Endothelial cell of umbilical vein (primary cell): ENCODE measurements around the gene N4BP2. TPM values are rescaled to one million over a fixed set of nuclear protein-coding genes. Genes with fewer than 3 reads are reported as not detected.

Source experiments
- BruUV-seq: library from RNA; stranded (reverse); fragments of 400-500 nt; replicated peaks from 2 replicates; lab custom pipeline; 2021; lab: Mats Ljungman, UMichigan
- CTCF ChIA-PET: fragments of 300-600, 350-600 bp; sonication (Branson Sonifier 250); formaldehyde crosslinking; loops from one replicate; lab custom pipeline; 2021; ENCODE audit warnings: antibody characterized with exemption, inconsistent platforms; lab: Charles Lee
- POLR2A ChIA-PET: fragments of 300-600, 350-600 bp; sonication (Branson Sonifier 250); formaldehyde crosslinking; loops from one replicate; lab custom pipeline; 2021; ENCODE audit warnings: antibody characterized with exemption, inconsistent platforms; lab: Charles Lee
- DNase-seq: peaks from one replicate; pipeline ENCODE4 v3.0.0-alpha.2; 2011; ENCODE audit warnings: low read depth, low spot score
- FAIRE-seq: peaks from 2 replicates; lab custom pipeline; 2011; peaks lifted over from hg19 to GRCh38; lab: Jason Lieb, UNC
- H2AFZ ChIP-seq: 2 replicates; pipeline ENCODE4 v1.6.0; 2012; ENCODE audit warnings: low read depth, low read length, control low read depth, inconsistent platforms
- H3K27ac ChIP-seq: 2 replicates; pipeline ENCODE4 v1.5.1; 2011; ENCODE audit warnings: low read depth, mild to moderate bottlenecking, control low read depth, low read length, moderate library complexity; ENCODE audit not compliant: insufficient read depth
- H3K27me3 ChIP-seq, 2 experiments: 2 replicates each; pipeline versions ENCODE4 v1.6.0 to v1.6.1; 2011; ENCODE audit warnings: low read length in 2 of 2, mixed read lengths in 1 of 2; ENCODE audit not compliant: control insufficient read depth in 2 of 2, insufficient read depth in 2 of 2
- H3K36me3 ChIP-seq, 2 experiments: 2 replicates in 1 of 2; 3 replicates in 1 of 2; pipeline ENCODE4 v1.5.1; 2011; ENCODE audit warnings: low read length in 2 of 2, mild to moderate bottlenecking in 1 of 2, moderate library complexity in 1 of 2; ENCODE audit not compliant: control insufficient read depth in 2 of 2, insufficient read depth in 2 of 2; ENCODE audit errors: extremely low read depth in 1 of 2
- H3K4me1 ChIP-seq: 3 replicates; pipeline ENCODE4 v1.5.1; 2011; ENCODE audit warnings: mild to moderate bottlenecking, low read length; ENCODE audit not compliant: control insufficient read depth, insufficient read depth; ENCODE audit errors: extremely low read depth
- H3K4me2 ChIP-seq: 2 replicates; pipeline ENCODE4 v1.6.1; 2011; ENCODE audit warnings: low read length, control low read depth, mixed read lengths; ENCODE audit not compliant: insufficient read depth
- H3K4me3 ChIP-seq, 3 experiments: fragments of 200-600 bp in 1 of 3; sonication (generic), shearing (Covaris generic) in 1 of 3; replicated peaks in 1 of 3; 2 replicates each; pipeline ENCODE4 v1.5.1; 2011 to 2016; ENCODE audit warnings: control low read depth in 3 of 3, low read length in 3 of 3, mild to moderate bottlenecking in 2 of 3, inconsistent platforms in 1 of 3, low read depth in 1 of 3, moderate library complexity in 1 of 3; ENCODE audit not compliant: insufficient read depth in 1 of 3
- H3K79me2 ChIP-seq: 2 replicates; pipeline ENCODE4 v1.6.0; 2012; ENCODE audit warnings: low read length, inconsistent platforms; ENCODE audit not compliant: control insufficient read depth, insufficient read depth
- H3K9ac ChIP-seq: replicated peaks from 2 replicates; pipeline ENCODE3; 2011; ENCODE audit warnings: low read length, control low read depth; ENCODE audit not compliant: insufficient read depth; ENCODE audit errors: extremely low read depth
- H3K9me1 ChIP-seq: replicated peaks from 3 replicates; pipeline ENCODE4 v1.6.0; 2011; ENCODE audit warnings: mild to moderate bottlenecking, low read length; ENCODE audit not compliant: control insufficient read depth, insufficient read depth; ENCODE audit errors: extremely low read depth
- H3K9me3 ChIP-seq: replicated peaks from 2 replicates; pipeline ENCODE4 v1.5.1; 2012; ENCODE audit warnings: low read length, inconsistent platforms; ENCODE audit not compliant: control insufficient read depth, insufficient read depth
- H4K20me1 ChIP-seq: replicated peaks from 2 replicates; pipeline ENCODE3; 2011; ENCODE audit warnings: mild to moderate bottlenecking, low read length; ENCODE audit not compliant: control insufficient read depth, insufficient read depth; ENCODE audit errors: extremely low read depth
- CTCF ChIP-seq, 2 donors: IDR thresholded peaks; 1 replicate in 1 of 2; 2 replicates in 1 of 2; pipeline ENCODE4 v1.5.1; 2011; ENCODE audit warnings: low read length in 2 of 2, mild to moderate bottlenecking in 2 of 2, moderate library complexity in 2 of 2, control low read depth in 1 of 2, inconsistent platforms in 1 of 2, low read depth in 1 of 2; ENCODE audit not compliant: insufficient read depth in 1 of 2; ENCODE audit errors: extremely low read depth in 1 of 2
- EZH2 ChIP-seq: IDR thresholded peaks from 2 replicates; pipeline ENCODE4 v1.6.1; 2012; ENCODE audit warnings: borderline replicate concordance, low read depth, mild to moderate bottlenecking, moderate library complexity, low read length, inconsistent platforms; ENCODE audit not compliant: severe bottlenecking
- FOS ChIP-seq: IDR thresholded peaks from 2 replicates; pipeline ENCODE4 v1.6.1; 2011; ENCODE audit warnings: mild to moderate bottlenecking, low read length, moderate library complexity, borderline replicate concordance; ENCODE audit not compliant: insufficient read depth
- GATA2 ChIP-seq: IDR thresholded peaks from 2 replicates; pipeline ENCODE4 v1.7.0; 2011; ENCODE audit warnings: low read depth, mild to moderate bottlenecking, moderate library complexity, mixed read lengths, low read length; ENCODE audit not compliant: insufficient read length, insufficient read depth
- JUN ChIP-seq: IDR thresholded peaks from 2 replicates; pipeline ENCODE4 v1.6.1; 2011; ENCODE audit warnings: borderline replicate concordance, low read depth; ENCODE audit not compliant: insufficient read length, insufficient read depth
- MYC ChIP-seq: IDR thresholded peaks from one replicate; pipeline ENCODE4 v1.6.1; 2011; ENCODE audit warnings: mild to moderate bottlenecking, low read depth, low read length
- POLR2A ChIP-seq: IDR thresholded peaks from 2 replicates; pipeline ENCODE4 v1.6.1; 2012; ENCODE audit warnings: low read depth, mild to moderate bottlenecking, control low read depth, low read length
- POLR2AphosphoS5 ChIP-seq: IDR thresholded peaks from 2 replicates; pipeline ENCODE4 v1.6.1; 2012; ENCODE audit warnings: low read depth, mild to moderate bottlenecking, control low read depth, low read length, moderate library complexity; ENCODE audit not compliant: insufficient read depth
- dilution Hi-C: fragments of 300-500 bp; cut with MboI; formaldehyde crosslinking; loops from one replicate; pipeline ENCODE4 v1.15.0; 2019; ENCODE audit warnings: low sequenced_read_pairs; ENCODE audit not compliant: extremely low pct_ligation_motif_present
- intact Hi-C: fragments of 100-400 bp; cut with micrococcal nuclease; formaldehyde crosslinking; loops from one replicate; pipeline ENCODE4 v1.10.0; 2022
- polyA plus RNA-seq, 4 experiments: library from polyadenylated mRNA; depleted of rRNA in 3 of 4; stranded (reverse) in 3 of 4; unstranded in 1 of 4; fragments of >200 nt; gene quantifications; 2 replicates each; pipeline versions ENCODE4 v1.2.1 to v1.2.3, GENCODE V29; 2011 to 2012; ENCODE audit warnings: missing spikeins in 1 of 4
- total RNA-seq: library from RNA; stranded (reverse); gene quantifications from 2 replicates; pipeline ENCODE4 v1.2.3, GENCODE V29; 2021
- TF ChIP-seq, protein P1 (sequence below): IDR thresholded peaks from 2 replicates; pipeline ENCODE4 v1.6.1; 2011; ENCODE audit not compliant: insufficient read depth, insufficient read length

Gene N4BP2
- total and polyA plus RNA-seq, 2 donors (not counting 3 experiments of a cell fraction or from before 2014, with no cell fraction given), result 0.87 to 6.9 TPM

DNA sequence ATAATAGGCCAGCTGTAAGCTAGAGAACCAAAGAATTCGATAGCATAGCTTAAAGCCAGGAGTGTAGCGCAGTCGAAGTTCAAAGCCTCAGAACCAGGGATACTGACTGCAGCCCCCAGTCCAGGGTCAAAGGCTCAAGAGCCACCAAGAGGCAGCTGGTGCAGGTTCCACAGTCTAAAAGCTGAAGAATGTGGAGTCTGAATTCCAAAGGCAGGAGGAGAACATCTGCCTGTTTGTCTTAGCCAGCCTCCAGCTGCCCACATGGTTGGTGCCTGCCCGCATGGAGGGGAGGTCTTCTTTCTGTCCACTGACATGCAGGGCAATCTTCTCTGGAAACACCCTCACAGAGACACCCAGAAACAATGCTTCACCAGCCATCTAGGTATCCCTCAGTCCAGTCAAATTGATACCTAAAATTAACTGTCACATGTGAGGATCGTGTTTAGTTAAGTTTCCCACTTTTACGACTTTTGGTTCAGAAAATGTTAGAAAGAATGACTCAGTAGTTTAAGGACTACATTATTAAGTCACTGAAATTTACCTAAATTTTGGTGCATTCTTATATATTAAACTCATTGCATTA, 87.4 kb downstream of the N4BP2 start:
- CTCF ChIA-PET, result interaction anchor here (1.0 to 1.8 kb wide), 2 partner anchors 166 to 173 kb away, joined by 4 to 6 read pairs; no protein-coding TSS in a partner anchor
- no peaks in the 10 kb centered on the region for H3K36me3 ChIP-seq
- FAIRE-seq (peak; percentile 28), DNase-seq (no peak)
- H3K4me1 ChIP-seq, result no peaks in the 10 kb centered on the region
- H3K27ac ChIP-seq, result no peak overlapping the region
- H3K4me3 ChIP-seq, result no peak overlapping the region
- BruUV-seq, result no TSS peak
- POLR2A ChIA-PET, result no interaction called here
- no peak overlapping the region for H3K9ac ChIP-seq
- H3K9me3 ChIP-seq, result no peaks in the 10 kb centered on the region
- dilution Hi-C loops (no loop called here), intact Hi-C loops (no loop called here)
- no peaks in the 10 kb centered on the region for H4K20me1 ChIP-seq
- H2AFZ ChIP-seq, result no peak overlapping the region
- TF ChIP-seq FOS (no peak), JUN (no peak), POLR2AphosphoS5 (no peak), EZH2 (no peak), POLR2A (no peak), GATA2 (no peak), CTCF (IDR thresholded peaks at IDR 0.05; ENCODE audit: extremely low read depth in 1 of 2, insufficient read depth in 1 of 2, low read depth in 1 of 2, low read length in 2 of 2) (no peak), MYC (no peak)
- TF ChIP-seq, protein P1, sequence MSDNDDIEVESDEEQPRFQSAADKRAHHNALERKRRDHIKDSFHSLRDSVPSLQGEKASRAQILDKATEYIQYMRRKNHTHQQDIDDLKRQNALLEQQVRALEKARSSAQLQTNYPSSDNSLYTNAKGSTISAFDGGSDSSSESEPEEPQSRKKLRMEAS, result no peak
- H3K9me1 ChIP-seq, result no peaks in the 10 kb centered on the region
- no peaks in the 10 kb centered on the region for H3K79me2 ChIP-seq
- H3K4me2 ChIP-seq, result no peak overlapping the region
- H3K27me3 ChIP-seq, result no peaks in the 10 kb centered on the region
